H1 (cell line): ENCODE data around the gene GDF15. TPM values are rescaled to one million over a fixed set of nuclear protein-coding genes. Genes with fewer than 3 reads are reported as not detected.

Experiments used
- CTCF ChIA-PET: fragments of 300-600 bp; sonication (Branson Sonifier 250); formaldehyde crosslinking; loops from one replicate; lab custom pipeline; 2021; ENCODE audit not compliant: partially characterized antibody; lab: Charles Lee
- POLR2A ChIA-PET: fragments of 300-600 bp; sonication (Branson Sonifier 250); formaldehyde crosslinking; loops from one replicate; lab custom pipeline; 2021; ENCODE audit warnings: inconsistent platforms; ENCODE audit not compliant: partially characterized antibody; lab: Charles Lee
- DNase-seq, 2 experiments: peaks; one replicate each; pipeline versions ENCODE4 v3.0.0 to v3.0.0-alpha.2; 2010 to 2022; ENCODE audit warnings: low spot score in 2 of 2, low read depth in 1 of 2, mixed read lengths in 1 of 2
- FAIRE-seq: peaks from 2 replicates; lab custom pipeline; 2011; peaks lifted over from hg19 to GRCh38; lab: Jason Lieb, UNC
- H2AFZ ChIP-seq: 2 replicates; pipeline ENCODE4 v1.8.1; 2012; ENCODE audit warnings: low read length, inconsistent platforms
- H2AK5ac ChIP-seq: 2 replicates; pipeline ENCODE4 v1.6.1; 2013; ENCODE audit warnings: low read depth, low read length
- H2BK120ac ChIP-seq: replicated peaks from 2 replicates; pipeline ENCODE3; 2013; ENCODE audit warnings: low read depth, low read length, inconsistent platforms
- H2BK12ac ChIP-seq: 2 replicates; pipeline ENCODE4 v1.6.1; 2013; ENCODE audit warnings: low read depth, low read length
- H2BK15ac ChIP-seq: 2 replicates; pipeline ENCODE4 v1.6.1; 2013; ENCODE audit warnings: low read length
- H2BK20ac ChIP-seq: 2 replicates; pipeline ENCODE4 v1.6.1; 2013; ENCODE audit warnings: low read length
- H2BK5ac ChIP-seq: 2 replicates; pipeline ENCODE4 v1.6.1; 2013; ENCODE audit warnings: low read depth, low read length
- H3K14ac ChIP-seq: 2 replicates; pipeline ENCODE4 v1.6.1; 2013; ENCODE audit warnings: inconsistent platforms; ENCODE audit not compliant: insufficient read length
- H3K18ac ChIP-seq: 2 replicates; pipeline ENCODE4 v1.6.1; 2013; ENCODE audit warnings: low read length; ENCODE audit errors: extremely low read depth
- H3K23ac ChIP-seq: 2 replicates; pipeline ENCODE4 v1.6.1; 2013; ENCODE audit warnings: inconsistent platforms; ENCODE audit not compliant: insufficient read length
- H3K23me2 ChIP-seq: 2 replicates; pipeline ENCODE4 v1.6.1; 2013; ENCODE audit warnings: low read depth, low read length
- H3K27ac ChIP-seq: 2 replicates; pipeline ENCODE4 v1.6.1; 2011; ENCODE audit warnings: low read depth, low read length, inconsistent platforms
- H3K27me3 ChIP-seq, 4 experiments: replicated peaks in 1 of 4; 1 replicate in 1 of 4; 2 replicates in 3 of 4; pipeline versions ENCODE4 v1.6.1 to v1.8.1; 2011 to 2013; ENCODE audit warnings: low read length in 3 of 4, mild to moderate bottlenecking in 3 of 4, inconsistent platforms in 2 of 4, mixed read lengths in 2 of 4, moderate library complexity in 1 of 4; ENCODE audit not compliant: control insufficient read depth in 3 of 4, insufficient read depth in 3 of 4; ENCODE audit errors: extremely low read depth in 1 of 4
- H3K36me3 ChIP-seq, 4 experiments: 2 replicates each; pipeline versions ENCODE4 v1.6.1 to v1.8.1; 2011 to 2013; ENCODE audit warnings: mild to moderate bottlenecking in 4 of 4, low read length in 3 of 4, moderate library complexity in 2 of 4, control low read depth in 1 of 4, inconsistent platforms in 1 of 4; ENCODE audit not compliant: insufficient read depth in 4 of 4, control insufficient read depth in 2 of 4
- H3K4ac ChIP-seq: replicated peaks from 2 replicates; pipeline ENCODE3; 2013; ENCODE audit warnings: low read length, low read depth, mixed read lengths, inconsistent platforms; ENCODE audit not compliant: insufficient read length
- H3K4me1 ChIP-seq, 4 experiments: replicated peaks in 1 of 4; 1 replicate in 1 of 4; 2 replicates in 3 of 4; pipeline versions ENCODE4 v1.6.1 to v1.8.1; 2011 to 2013; ENCODE audit warnings: low read length in 3 of 4, inconsistent platforms in 2 of 4, mixed read lengths in 1 of 4; ENCODE audit not compliant: insufficient read depth in 4 of 4, control insufficient read depth in 3 of 4
- H3K4me2 ChIP-seq, 2 experiments: 2 replicates each; pipeline versions ENCODE4 v1.6.1 to v1.8.1; 2011 to 2013; ENCODE audit warnings: low read depth in 2 of 2, low read length in 2 of 2, control low read depth in 1 of 2, inconsistent platforms in 1 of 2, mild to moderate bottlenecking in 1 of 2; ENCODE audit not compliant: insufficient read depth in 1 of 2
- H3K4me3 ChIP-seq, 4 experiments: fragments of 200-600, 300-600 bp in 1 of 4; sonication (generic), shearing (Covaris generic), sonication (Bioruptor Twin) in 1 of 4; 2 replicates each; pipeline versions ENCODE4 v1.5.1 to v1.8.1; 2011 to 2016; ENCODE audit warnings: low read length in 4 of 4, low read depth in 3 of 4, control low read depth in 2 of 4, inconsistent platforms in 2 of 4, mild to moderate bottlenecking in 2 of 4, mixed read lengths in 1 of 4, moderate library complexity in 1 of 4; ENCODE audit not compliant: insufficient read depth in 2 of 4; ENCODE audit errors: extremely low read depth in 1 of 4
- H3K56ac ChIP-seq: replicated peaks from 2 replicates; pipeline ENCODE3; 2013; ENCODE audit warnings: low read depth, mild to moderate bottlenecking, mixed read lengths, low read length, inconsistent platforms; ENCODE audit not compliant: insufficient read length
- H3K79me1 ChIP-seq: 2 replicates; pipeline ENCODE4 v1.6.1; 2013; ENCODE audit warnings: low read depth, low read length, control low read depth
- H3K79me2 ChIP-seq, 2 experiments: 2 replicates each; pipeline versions ENCODE4 v1.6.1 to v1.8.1; 2012 to 2013; ENCODE audit warnings: low read length in 2 of 2, mild to moderate bottlenecking in 2 of 2, inconsistent platforms in 1 of 2; ENCODE audit not compliant: insufficient read depth in 2 of 2, control insufficient read depth in 1 of 2
- H3K9ac ChIP-seq, 4 experiments: replicated peaks in 1 of 4; 1 replicate in 1 of 4; 2 replicates in 3 of 4; pipeline versions ENCODE4 v1.6.1 to v1.8.1; 2011 to 2013; ENCODE audit warnings: low read depth in 3 of 4, low read length in 3 of 4, control low read depth in 2 of 4, mild to moderate bottlenecking in 2 of 4, moderate library complexity in 2 of 4, inconsistent platforms in 1 of 4; ENCODE audit errors: extremely low read depth in 1 of 4
- H3K9me3 ChIP-seq, 2 experiments: 2 replicates each; pipeline versions ENCODE4 v1.6.1 to v1.8.1; 2012 to 2013; ENCODE audit warnings: mild to moderate bottlenecking in 2 of 2, moderate library complexity in 2 of 2, control low read depth in 1 of 2, inconsistent platforms in 1 of 2, low read depth in 1 of 2, low read length in 1 of 2, mixed read lengths in 1 of 2; ENCODE audit not compliant: insufficient read depth in 2 of 2
- H4K20me1 ChIP-seq, 2 experiments: replicated peaks in 1 of 2; 2 replicates each; pipeline versions ENCODE3 to v1.8.1; 2011 to 2013; ENCODE audit warnings: inconsistent platforms in 2 of 2, low read length in 2 of 2, mild to moderate bottlenecking in 1 of 2; ENCODE audit not compliant: insufficient read depth in 2 of 2, control insufficient read depth in 1 of 2
- H4K5ac ChIP-seq: 2 replicates; pipeline ENCODE4 v1.6.1; 2013; ENCODE audit warnings: low read length, low read depth, mixed read lengths, inconsistent platforms; ENCODE audit not compliant: insufficient read length
- H4K8ac ChIP-seq: 2 replicates; pipeline ENCODE4 v1.8.0; 2013; ENCODE audit warnings: mild to moderate bottlenecking, moderate library complexity, low read length, inconsistent platforms; ENCODE audit not compliant: insufficient read depth; ENCODE audit errors: extremely low read depth
- H4K91ac ChIP-seq: replicated peaks from 2 replicates; pipeline ENCODE3; 2013; ENCODE audit warnings: low read length, mixed read lengths, inconsistent platforms; ENCODE audit not compliant: insufficient read length
- ASH2L ChIP-seq: fragments of 200-600, 300-600 bp; sonication (generic); IDR thresholded peaks from one replicate; pipeline ENCODE4 v1.7.1; 2017; ENCODE audit warnings: low read length
- BRCA1 ChIP-seq: IDR thresholded peaks from 2 replicates; pipeline ENCODE4 v1.6.1; 2012; ENCODE audit warnings: low read depth, low read length, improper control_type of control experiment
- CBX8 ChIP-seq: fragments of 300-800, 300-1000 bp; sonication (generic); IDR thresholded peaks from 2 replicates; pipeline ENCODE4 v1.7.1; 2016; ENCODE audit warnings: low read depth, low read length, borderline replicate concordance
- CHD2 ChIP-seq: IDR thresholded peaks from 2 replicates; pipeline ENCODE4 v1.6.1; 2012; ENCODE audit warnings: low read length, improper control_type of control experiment
- POLR2A ChIP-seq, 2 experiments: IDR thresholded peaks; 1 replicate in 1 of 2; 2 replicates in 1 of 2; pipeline ENCODE4 v1.6.1; 2011; ENCODE audit warnings: low read depth in 2 of 2, low read length in 2 of 2, mild to moderate bottlenecking in 2 of 2; ENCODE audit errors: control extremely low read depth in 1 of 2
- RAD21 ChIP-seq, 2 experiments: IDR thresholded peaks in 1 of 2; conservative IDR thresholded peaks in 1 of 2; 2 replicates each; pipeline ENCODE4 v1.6.1; 2011; ENCODE audit warnings: low read depth in 2 of 2, low read length in 2 of 2, improper control_type of control experiment in 1 of 2, inconsistent platforms in 1 of 2, mild to moderate bottlenecking in 1 of 2, moderate library complexity in 1 of 2
- RNF2 ChIP-seq: fragments of 200-900, 300-1000 bp; sonication (generic); IDR thresholded peaks from 2 replicates; pipeline ENCODE4 v1.7.1; 2016; ENCODE audit warnings: borderline replicate concordance, low read depth, mild to moderate bottlenecking, antibody characterized with exemption, low read length; ENCODE audit not compliant: poor library complexity, severe bottlenecking; ENCODE audit errors: missing control alignments
- SIN3A ChIP-seq, 2 experiments: IDR thresholded peaks in 1 of 2; conservative IDR thresholded peaks in 1 of 2; 2 replicates each; pipeline ENCODE4 v1.6.1; 2011 to 2012; ENCODE audit warnings: low read length in 2 of 2, improper control_type of control experiment in 1 of 2, low read depth in 1 of 2, mild to moderate bottlenecking in 1 of 2
- WGBS, 2 experiments: shearing (Covaris generic) in 1 of 2; methylation state at CpG; one replicate each; pipeline versions ENCODE4 v1.1.6 to v1.1.7; 2013 to 2015; ENCODE audit warnings: low lambda C conversion rate in 2 of 2, mixed read lengths in 2 of 2, inconsistent platforms in 1 of 2, low coverage in 1 of 2, missing lambda C conversion rate in 1 of 2; ENCODE audit not compliant: insufficient replicate concordance in 2 of 2, insufficient coverage in 1 of 2, insufficient read length in 1 of 2; ENCODE audit errors: extremely low coverage in 1 of 2, missing lambda C conversion rate in 1 of 2; 5-methylcytosine and 5-hydroxymethylcytosine counted together
- polyA plus RNA-seq, 7 experiments: library from polyadenylated mRNA; depleted of rRNA in 3 of 7; stranded (reverse) in 5 of 7; unstranded in 2 of 7; fragments of >200 nt in 5 of 7; fragments of 200-250 nt in 2 of 7; gene quantifications; 1 replicate in 5 of 7; 2 replicates in 1 of 7; 4 replicates in 1 of 7; pipeline versions ENCODE4 v1.2.1 to v1.2.3, GENCODE V29; 2011 to 2013; ENCODE audit warnings: missing spikeins in 2 of 7, mixed read lengths in 2 of 7
- total RNA-seq: library from RNA; stranded (reverse); fragmentation: NEBNext Ultra II Directional; extraction: Animal tissue kit (Norgen Biotek cat#: 25700); gene quantifications from 2 replicates; pipeline ENCODE4 v1.2.1, GENCODE V29; 2021

Gene GDF15
- total and polyA plus RNA-seq, 2 of the 8 experiments (the other 6 are each of a cell fraction or from before 2014, with no cell fraction given) = 4.1 to 8.5 TPM

DNA sequence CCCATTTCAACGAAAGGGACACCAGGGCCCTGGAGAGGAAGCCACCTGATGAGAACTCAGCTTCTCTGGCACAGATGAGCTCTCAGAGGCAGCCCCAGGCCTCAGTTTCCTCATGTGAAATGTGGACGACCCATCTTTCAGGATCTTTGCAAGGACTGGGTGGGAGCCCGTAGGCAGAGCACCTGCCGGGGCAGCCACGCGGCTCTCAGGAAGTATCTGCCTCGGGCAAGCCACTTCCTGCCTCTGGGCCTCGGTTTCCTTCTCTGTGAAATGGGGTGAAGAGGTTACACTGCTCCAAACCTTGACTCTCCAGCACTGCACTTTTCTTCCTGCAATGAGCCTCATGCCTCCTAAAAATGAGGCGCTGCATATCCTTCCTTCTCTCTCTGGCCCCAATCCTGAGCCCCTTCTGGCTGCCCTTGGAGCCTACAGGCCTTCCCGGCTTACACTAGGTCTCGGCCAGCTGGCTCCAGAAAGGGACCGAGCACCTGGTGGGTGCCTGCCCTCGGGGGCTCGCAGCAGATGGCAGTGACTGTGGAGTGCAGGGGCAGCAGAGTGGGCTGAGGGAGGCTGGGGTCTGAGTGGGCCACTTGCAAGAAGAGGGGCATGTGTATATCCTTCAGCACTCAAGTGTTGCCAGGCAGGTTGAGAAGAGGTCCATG, 36.7 kb downstream of the GDF15 start:
- Histone ChIP-seq H3K23me2 (peaks cover 11% of the 10 kb centered on the region; the same call in 1 of the 2 replicates), H4K5ac (no peak overlapping the region), H4K20me1 (peaks cover 4 to 16% of the 10 kb centered on the region in 2 experiments), H3K23ac (no peak overlapping the region), H2BK20ac (no peak overlapping the region), H3K56ac (no peak overlapping the region), H2BK15ac (peak overlapping the region; percentile 46; the same call in 1 of the 2 replicates), H3K27ac (no peak overlapping the region), H3K18ac (no peak overlapping the region; the same call in 1 of the 2 replicates), H3K4me1 (peaks cover 0 to 33% (median 24%) of the 10 kb centered on the region in 4 experiments; a peak in 6 of 7 replicates), H2AK5ac (no peak overlapping the region), H4K91ac (no peak overlapping the region), H3K9me3 (no peaks in the 10 kb centered on the region), H4K8ac (no peak overlapping the region), H3K4me2 (no peak overlapping the region), H3K4me3 (no peak overlapping the region), H3K36me3 (no peaks in the 10 kb centered on the region), H2BK12ac (peak overlapping the region; percentile 60; the same call in 1 of the 2 replicates), H3K4ac (no peak overlapping the region), H2AFZ (no peak overlapping the region), H3K14ac (no peak overlapping the region), H3K9ac (no peak overlapping the region), H2BK5ac (no peak overlapping the region), H3K27me3 (peaks cover 5 to 26% (median 21%) of the 10 kb centered on the region in 4 experiments), H3K79me2 (peaks cover 0 to 4% of the 10 kb centered on the region in 2 experiments; a peak in 1 of 4 replicates), H2BK120ac (no peak overlapping the region), H3K79me1 (peaks cover 3% of the 10 kb centered on the region; the same call in 1 of the 2 replicates)
- DNase-seq (no peak), FAIRE-seq (no peak)
- 88% methylated on average over 14 of the region's 14 CpGs; no CpG with 5 or more reads in 1 of the 2 experiments for WGBS, 2 experiments
- POLR2A ChIA-PET = interaction anchor here (0.6 to 6.8 kb wide), 4 partner anchors 11 to 410 kb away, joined by 3 to 65 read pairs (median 15); no protein-coding TSS in a partner anchor
- CTCF ChIA-PET = interaction anchor here (0.6 to 4.1 kb wide), 11 partner anchors 10 to 94 kb away, joined by 3 to 30 read pairs (median 4); no protein-coding TSS in a partner anchor
- TF ChIP-seq RNF2 (no peak), CBX8 (no peak), BRCA1 (no peak), POLR2A (IDR thresholded peaks at IDR 0.05; ENCODE audit: control extremely low read depth in 1 of 2, low read depth in 2 of 2, low read length in 2 of 2) (no peak), ASH2L (no peak), CHD2 (no peak), RAD21 (IDR thresholded peaks at IDR 0.05 in 1 of 2, conservative IDR thresholded peaks at IDR 0.05 in 1 of 2; ENCODE audit: low read depth in 2 of 2, low read length in 2 of 2) (no peak), SIN3A (conservative IDR thresholded peaks at IDR 0.05 in 1 of 2, IDR thresholded peaks at IDR 0.05 in 1 of 2; ENCODE audit: low read depth in 1 of 2, low read length in 2 of 2) (no peak)
